Measurements from ENCODE around the gene GRIK1. TPM values are rescaled to one million over a fixed set of nuclear protein-coding genes. Genes with fewer than 3 reads are reported as not detected.

Gene GRIK1
- total RNA-seq, 4 donors from 2014 or later = 0.44 to 4.1 (median 2.6) TPM

GRCh38 chr21:29648710-29649240 is 291.0 kb downstream of the GRIK1 start:
- no peaks in the 10 kb centered on the region for H3K36me3 ChIP-seq
- H3K4me1 ChIP-seq = no peaks in the 10 kb centered on the region
- WGBS, 2 donors = 73 to 81% methylated on average over 5 of the region's 5 CpGs
- H3K9me3 ChIP-seq = no peaks in the 10 kb centered on the region
- TF ChIP-seq EP300 (IDR thresholded peaks at IDR 0.05) (no peak), POLR2A (IDR thresholded peaks at IDR 0.05) (no peak), CTCF (IDR thresholded peaks at IDR 0.05) (no peak)
- H3K4me3 ChIP-seq = no peak overlapping the region
- no peak for DNase-seq (ENCODE audit: low spot score in 2 of 2)
- H3K27me3 ChIP-seq = no peaks in the 10 kb centered on the region
- no peak overlapping the region for H3K27ac ChIP-seq

- Histone ChIP-seq H3K9me3 (no peaks in the 10 kb centered on the region), H3K27ac (no peak overlapping the region), H3K27me3 (no peaks in the 10 kb centered on the region), H3K4me3 (no peak overlapping the region), H3K36me3 (no peaks in the 10 kb centered on the region), H3K4me1 (no peaks in the 10 kb centered on the region)
- WGBS, 2 donors = 37 to 42% methylated on average over 5 of the region's 5 CpGs
- DNase-seq (ENCODE audit: low spot score in 2 of 2) = no peak
- TF ChIP-seq CTCF (IDR thresholded peaks at IDR 0.05) (no peak), POLR2A (IDR thresholded peaks at IDR 0.05) (no peak), EP300 (IDR thresholded peaks at IDR 0.05) (no peak)
These were observed 292.4 kb downstream of the GRIK1 start for GRCh38 chr21:29647353-29647781.

- Histone ChIP-seq H3K27me3 (no peaks in the 10 kb centered on the region), H3K4me1 (no peaks in the 10 kb centered on the region), H3K4me3 (no peak overlapping the region), H3K27ac (no peak overlapping the region), H3K9me3 (no peaks in the 10 kb centered on the region), H3K36me3 (no peaks in the 10 kb centered on the region)
- 79 to 88% methylated on average over 3 of the region's 3 CpGs for WGBS, 2 donors
- no peak for TF ChIP-seq CTCF (IDR thresholded peaks at IDR 0.05)
- no peak for TF ChIP-seq POLR2A (IDR thresholded peaks at IDR 0.05)
- TF ChIP-seq EP300 (IDR thresholded peaks at IDR 0.05) = no peak
- DNase-seq (ENCODE audit: low spot score in 2 of 2) = no peak
These were observed 293.9 kb downstream of the GRIK1 start for GRCh38 chr21:29645666-29646553.

- no peak overlapping the region for H3K4me3 ChIP-seq
- H3K9me3 ChIP-seq = no peaks in the 10 kb centered on the region
- no peak for DNase-seq (ENCODE audit: low spot score in 2 of 2)
- TF ChIP-seq EP300 (IDR thresholded peaks at IDR 0.05) (no peak), POLR2A (IDR thresholded peaks at IDR 0.05) (no peak), CTCF (IDR thresholded peaks at IDR 0.05) (no peak)
- no peaks in the 10 kb centered on the region for H3K27me3 ChIP-seq
- H3K4me1 ChIP-seq = no peaks in the 10 kb centered on the region
- no peak overlapping the region for H3K27ac ChIP-seq
- 85 to 88% methylated on average over 3 of the region's 3 CpGs for WGBS, 2 donors
- H3K36me3 ChIP-seq = no peaks in the 10 kb centered on the region
These were observed 296.5 kb downstream of the GRIK1 start for GRCh38 chr21:29643289-29643688.

GRCh38 chr21:29642551-29643245 is 297.1 kb downstream of the GRIK1 start:
- no peaks in the 10 kb centered on the region for H3K27me3 ChIP-seq
- no peaks in the 10 kb centered on the region for H3K9me3 ChIP-seq
- WGBS, 2 donors = 93 to 97% methylated on average over 10 of the region's 10 CpGs
- no peaks in the 10 kb centered on the region for H3K36me3 ChIP-seq
- H3K4me1 ChIP-seq = no peaks in the 10 kb centered on the region
- no peak for DNase-seq (ENCODE audit: low spot score in 2 of 2)
- no peak overlapping the region for H3K4me3 ChIP-seq
- no peak for TF ChIP-seq POLR2A (IDR thresholded peaks at IDR 0.05)
- TF ChIP-seq CTCF (IDR thresholded peaks at IDR 0.05) = no peak
- no peak for TF ChIP-seq EP300 (IDR thresholded peaks at IDR 0.05)
- no peak overlapping the region for H3K27ac ChIP-seq

Measured in tibial nerve (tissue), 4 donors.